ENCODE data around the gene PPP1R27.

DNA sequence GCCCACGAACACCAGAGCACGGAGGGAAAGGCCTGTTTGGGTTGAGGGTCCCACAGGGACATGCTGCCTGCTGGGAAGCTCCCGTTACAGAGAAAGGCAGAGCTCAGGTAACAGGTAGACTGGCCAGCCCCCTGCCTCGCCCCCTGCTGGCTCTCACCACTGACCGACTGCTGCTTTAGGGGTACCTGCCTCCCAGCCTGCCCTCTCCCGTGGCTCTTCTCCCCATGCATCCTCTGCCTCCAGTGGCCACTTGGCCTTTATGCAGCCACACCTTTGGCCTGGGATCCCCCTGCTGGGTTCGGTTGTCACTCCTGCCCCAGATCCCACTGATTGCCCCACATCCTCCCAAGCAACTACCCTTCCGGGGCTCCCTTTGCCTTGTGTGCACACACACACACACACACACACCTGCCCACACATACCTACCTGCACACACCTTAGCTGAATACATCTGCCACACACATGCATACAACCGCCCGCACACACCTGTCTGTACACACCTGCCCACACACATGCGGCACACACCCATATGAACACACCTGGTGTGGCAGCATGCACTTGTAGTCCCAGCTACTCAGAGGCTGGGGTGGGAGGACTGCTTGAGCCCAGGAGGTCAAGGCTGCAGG is 8.9 kb downstream of the PPP1R27 start:
- TF ChIP-seq POLR2AphosphoS5 (IDR thresholded peaks at IDR 0.05; ENCODE audit: borderline replicate concordance, low read depth, low read length) (no peak), FOXP2 (optimal IDR thresholded peaks at IDR 0.05; ENCODE audit: control extremely low read depth, extremely low read length, insufficient read depth) (no peak), EZH2 (IDR thresholded peaks at IDR 0.05) (no peak)

Data from SK-N-MC (cell line).